VCaP (cell line): ENCODE data around the gene PAXX.

Experiments
- H3K27ac ChIP-seq: fragments of 450-650 bp; 2 replicates; pipeline ENCODE4 v1.5.1; 2017
- CTCF ChIP-seq: fragments of 450-650 bp; conservative IDR thresholded peaks from 2 replicates; pipeline ENCODE4 v1.5.1; 2017; ENCODE audit warnings: mild to moderate bottlenecking, moderate library complexity

PAXX gene

GRCh38 chr9:137035937-137036336 lies 43.7 kb downstream of the PAXX start:
- TF ChIP-seq CTCF = no peak
- peak overlapping the region; percentile 91 for H3K27ac ChIP-seq

GRCh38 chr9:137037035-137037434 lies 44.8 kb downstream of the PAXX start:
- no peak for TF ChIP-seq CTCF
- H3K27ac ChIP-seq = peak overlapping the region; percentile 91

- TF ChIP-seq CTCF = no peak
- peak overlapping the region; percentile 91; the same call in 1 of the 2 replicates for H3K27ac ChIP-seq
These were observed 45.3 kb downstream of the PAXX start for GRCh38 chr9:137037483-137037882.

- TF ChIP-seq CTCF = no peak
- H3K27ac ChIP-seq = no peak overlapping the region
These were observed 46.7 kb downstream of the PAXX start for GRCh38 chr9:137038916-137039315.

GRCh38 chr9:137039611-137040366 lies 47.6 kb downstream of the PAXX start:
- no peak overlapping the region for H3K27ac ChIP-seq

GRCh38 chr9:137040568-137040967 lies 48.3 kb downstream of the PAXX start:
- peak overlapping the region; percentile 11; the same call in 1 of the 2 replicates for H3K27ac ChIP-seq
- no peak for TF ChIP-seq CTCF

More at GRCh38 chr9:137039611-137040366, 47.6 kb downstream of the PAXX start:
- no peak for TF ChIP-seq CTCF

GRCh38 chr9:137041124-137041523 lies 48.9 kb downstream of the PAXX start:
- no peak for TF ChIP-seq CTCF

More at GRCh38 chr9:137041124-137041523, 48.9 kb downstream of the PAXX start:
- peak overlapping the region; percentile 11; the same call in 1 of the 2 replicates for H3K27ac ChIP-seq
